ENCODE measurements around the gene CCDC83.
A peak's percentile ranks its signal among the peaks of the same experiment; 100 is the strongest.
"Not testable (repeated sequence)": the region's sequence is repeated elsewhere in the genome, so short reads cannot be mapped to it uniquely, and the experiment has no call there.

Gene CCDC83

DNA sequence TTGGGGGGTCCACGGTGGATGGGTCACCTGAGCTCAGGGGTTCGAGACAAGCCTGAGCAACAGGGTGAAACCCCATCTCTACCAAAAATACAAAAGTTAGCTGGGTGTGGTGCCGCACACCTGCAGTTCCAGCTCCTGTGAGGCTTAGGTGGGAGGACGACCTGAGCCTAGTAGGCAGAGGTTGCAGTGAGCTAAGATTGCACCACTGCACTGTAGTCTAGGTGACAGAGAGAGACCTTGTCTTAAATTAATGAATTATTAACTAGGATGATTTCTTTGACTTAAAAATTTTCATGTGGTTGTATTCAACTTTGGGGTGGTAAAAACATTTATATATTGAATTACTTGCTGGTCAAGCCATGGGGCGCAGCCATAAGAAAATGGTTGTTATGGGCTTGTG, 33.9 kb downstream of the CCDC83 start:
- no peak for DNase-seq (ENCODE audit: low spot score)

GRCh38 chr11:85889676-85890579, 34.7 kb downstream of the CCDC83 start:
- no peak for DNase-seq (ENCODE audit: low spot score)

- no peak for DNase-seq (ENCODE audit: low spot score)
Measured at GRCh38 chr11:85893395-85893794, 38.2 kb downstream of the CCDC83 start.

GRCh38 chr11:85896876-85897275, 41.7 kb downstream of the CCDC83 start:
- DNase-seq (ENCODE audit: low spot score): no peak

GRCh38 chr11:85898456-85898855, 43.3 kb downstream of the CCDC83 start:
- DNase-seq (ENCODE audit: low spot score): no peak

DNA sequence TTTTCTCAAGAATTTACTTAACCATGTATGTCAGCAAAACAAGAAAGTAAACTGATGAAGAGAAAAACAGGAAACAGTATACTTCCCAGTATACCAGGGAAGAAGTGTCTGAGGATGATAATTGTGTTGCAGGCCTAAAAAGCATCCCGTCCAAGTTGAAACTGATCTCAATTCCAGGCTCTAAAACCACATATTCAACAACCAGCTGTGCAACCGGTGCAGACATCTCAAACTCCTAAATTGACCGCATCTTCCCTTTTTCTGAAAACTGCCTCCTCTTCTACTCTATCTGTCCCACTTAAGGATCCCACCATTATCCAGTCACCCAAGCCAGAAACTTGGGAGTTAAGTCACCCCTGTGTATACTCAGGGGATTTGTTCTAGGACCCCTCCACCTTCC, 47.2 kb downstream of the CCDC83 start:
- no peak for DNase-seq (ENCODE audit: low spot score)

- DNase-seq (ENCODE audit: low spot score): no peak
Measured at GRCh38 chr11:85903406-85903805, 48.2 kb downstream of the CCDC83 start.

GRCh38 chr11:85903811-85904210, 48.6 kb downstream of the CCDC83 start:
- no peak for DNase-seq (ENCODE audit: low spot score)

- no peak for DNase-seq (ENCODE audit: low spot score)
Measured at GRCh38 chr11:85912414-85912813, 57.2 kb downstream of the CCDC83 start.

GRCh38 chr11:85913513-85913912, 58.3 kb downstream of the CCDC83 start:
- no peak for DNase-seq (ENCODE audit: low spot score)

DNA sequence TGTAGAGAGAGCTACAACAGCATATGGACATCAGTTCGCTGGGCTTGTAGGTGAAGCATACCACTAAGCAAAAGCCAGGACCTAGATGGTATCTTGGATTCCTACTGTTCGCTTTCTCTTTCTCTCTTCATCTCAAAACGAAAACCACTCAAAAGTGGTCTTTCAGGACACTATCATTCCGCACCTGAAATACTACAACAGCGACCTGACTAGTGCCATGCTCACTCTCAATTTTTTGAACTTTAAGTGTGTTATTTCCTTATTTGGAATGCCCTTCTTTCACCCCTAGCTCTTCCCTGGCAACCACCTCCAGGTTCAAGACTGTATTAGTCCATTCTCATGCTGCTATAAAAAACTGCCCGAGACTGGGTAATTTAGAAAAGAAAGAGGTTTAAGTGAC, 59.2 kb downstream of the CCDC83 start:
- no peak for DNase-seq (ENCODE audit: low spot score)

GRCh38 chr11:85918910-85919794, 64.0 kb downstream of the CCDC83 start:
- no peak for DNase-seq (ENCODE audit: low spot score)

DNA sequence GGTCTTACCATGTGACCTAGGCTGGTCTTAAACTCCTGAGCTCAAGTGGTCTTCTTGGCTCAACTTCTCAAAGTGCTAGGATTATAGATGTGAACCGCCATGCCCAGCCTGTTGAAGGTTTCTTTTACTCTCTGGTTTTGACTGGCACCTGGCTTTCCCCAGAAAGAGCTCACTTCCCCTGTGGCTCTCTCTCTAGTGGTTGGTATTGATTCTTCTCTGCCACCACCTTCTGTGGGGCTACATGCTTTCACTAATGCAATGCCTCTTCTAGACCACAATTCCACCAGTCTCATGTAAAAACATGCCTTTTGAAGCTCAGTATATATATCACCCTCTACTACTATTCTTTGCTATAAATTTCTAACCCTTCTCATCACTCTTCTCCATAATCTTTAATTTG, 67.2 kb downstream of the CCDC83 start:
- DNase-seq (ENCODE audit: low spot score): no peak

DNA sequence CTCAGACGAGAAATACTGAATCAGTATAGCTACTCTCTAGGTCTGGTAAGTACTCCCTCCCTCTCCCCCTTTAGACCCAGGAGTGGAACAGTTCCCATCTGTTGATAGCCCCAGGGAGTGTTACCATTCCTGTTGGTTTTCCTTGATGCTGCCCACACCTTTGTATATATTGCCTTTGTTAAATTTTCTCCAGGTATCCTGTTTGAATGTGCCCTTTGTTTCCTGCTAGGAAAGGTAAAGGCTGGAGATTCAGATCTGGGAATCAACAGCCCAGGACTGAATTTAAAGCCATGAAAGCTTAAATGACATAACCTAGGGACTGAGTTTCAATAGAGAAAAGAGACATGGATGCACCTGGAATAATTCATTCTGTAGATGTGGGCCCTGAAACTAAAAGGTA, 68.3 kb downstream of the CCDC83 start:
- no peak for DNase-seq (ENCODE audit: low spot score)

- DNase-seq (ENCODE audit: low spot score): not testable (repeated sequence)
Measured at GRCh38 chr11:85926653-85927214, 71.6 kb downstream of the CCDC83 start.

GRCh38 chr11:85930879-85931366, 75.7 kb downstream of the CCDC83 start:
- DNase-seq (ENCODE audit: low spot score): no peak

DNA sequence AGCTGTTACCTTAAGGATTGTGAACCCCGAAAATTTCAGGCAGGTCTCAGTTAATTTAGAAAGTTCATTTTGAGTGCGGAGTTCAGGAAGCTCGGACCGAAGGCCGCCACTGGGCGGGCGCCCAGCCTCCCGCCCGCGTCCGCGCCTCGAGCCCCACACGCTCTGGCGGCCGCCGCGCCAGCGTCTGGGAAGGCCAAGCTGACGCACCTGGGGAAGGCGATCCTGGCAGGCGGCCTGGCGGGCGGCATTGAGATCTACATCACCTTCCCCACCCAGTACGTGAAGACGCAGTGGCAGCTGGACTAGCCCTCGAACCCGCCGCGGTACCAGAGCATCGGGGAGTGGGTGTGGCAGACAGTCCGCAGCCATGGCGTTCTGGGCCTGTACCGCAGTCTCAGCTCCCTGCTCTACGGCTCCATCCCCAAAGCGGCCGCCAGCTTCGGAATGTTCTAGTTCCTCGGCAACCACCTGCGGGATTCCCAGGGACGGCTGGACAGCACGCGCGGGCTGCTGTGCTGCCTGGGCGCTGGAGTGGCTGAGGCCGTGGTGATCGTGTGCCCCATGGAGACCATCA, 79.5 kb downstream of the CCDC83 start:
- no peak for DNase-seq (ENCODE audit: low spot score)

- DNase-seq (ENCODE audit: low spot score): no peak
Measured at GRCh38 chr11:85935751-85936150, 80.6 kb downstream of the CCDC83 start.

DNA sequence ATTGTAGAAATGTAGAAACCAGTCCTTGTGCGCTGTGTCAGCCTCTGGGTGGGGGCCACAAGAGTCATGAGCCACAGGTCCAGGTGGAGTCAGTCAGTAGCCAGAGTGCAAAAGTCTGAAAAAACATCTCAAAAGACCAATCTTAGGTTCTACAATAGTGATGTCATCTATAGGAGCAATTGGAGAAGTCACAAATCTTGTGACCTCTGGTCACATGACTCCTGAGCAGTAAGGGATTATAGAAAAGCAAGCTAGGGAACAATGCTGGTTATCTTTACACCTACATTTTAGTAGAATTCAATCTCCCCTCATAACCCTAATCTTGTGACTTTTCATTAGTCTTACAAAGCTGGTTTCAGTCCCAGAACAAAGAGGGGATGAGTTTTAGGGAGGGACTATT, 82.7 kb downstream of the CCDC83 start:
- DNase-seq (ENCODE audit: low spot score): no peak

DNA sequence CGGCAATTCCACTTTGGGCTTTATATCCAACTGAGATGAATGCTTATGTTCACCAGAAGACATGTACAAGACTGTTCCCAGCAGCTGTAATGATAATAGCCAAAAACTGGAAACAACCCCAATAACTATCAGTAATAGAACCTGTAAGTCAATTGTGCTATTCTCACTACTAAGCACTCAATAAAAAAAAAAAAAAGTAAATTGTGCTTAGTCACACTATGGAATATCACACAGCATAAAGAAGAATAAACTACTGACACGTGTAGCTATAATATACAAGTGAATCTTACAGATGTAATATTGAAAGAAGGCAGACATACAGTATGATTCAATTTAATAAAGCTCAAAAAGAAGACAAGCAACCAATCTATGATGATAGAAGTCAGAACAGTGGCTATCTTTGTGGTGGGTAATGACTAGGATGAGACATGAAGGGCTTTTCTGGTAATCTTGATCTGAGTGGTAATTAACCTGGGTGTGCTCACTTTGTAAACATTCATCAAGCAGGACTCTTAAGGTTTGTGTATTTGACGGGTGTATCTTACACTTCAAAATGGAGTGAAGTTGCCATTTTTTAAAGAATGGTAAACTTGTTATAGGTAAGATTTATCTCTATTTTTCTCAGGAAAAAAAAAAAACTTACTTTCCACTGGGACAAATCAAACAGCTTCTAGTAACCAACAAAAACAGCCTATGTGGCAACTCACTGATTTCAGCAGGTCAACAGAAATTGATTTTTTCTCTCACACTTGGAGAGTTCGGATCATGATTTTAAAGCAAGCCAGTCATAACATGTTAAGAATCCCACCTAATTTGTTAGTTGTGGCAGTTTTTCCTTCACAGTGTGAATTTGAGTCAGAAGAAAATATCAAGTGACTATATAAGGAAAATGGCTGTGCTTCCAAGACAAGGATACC, 84.2 kb downstream of the CCDC83 start:
- no peak for DNase-seq (ENCODE audit: low spot score)

DNA sequence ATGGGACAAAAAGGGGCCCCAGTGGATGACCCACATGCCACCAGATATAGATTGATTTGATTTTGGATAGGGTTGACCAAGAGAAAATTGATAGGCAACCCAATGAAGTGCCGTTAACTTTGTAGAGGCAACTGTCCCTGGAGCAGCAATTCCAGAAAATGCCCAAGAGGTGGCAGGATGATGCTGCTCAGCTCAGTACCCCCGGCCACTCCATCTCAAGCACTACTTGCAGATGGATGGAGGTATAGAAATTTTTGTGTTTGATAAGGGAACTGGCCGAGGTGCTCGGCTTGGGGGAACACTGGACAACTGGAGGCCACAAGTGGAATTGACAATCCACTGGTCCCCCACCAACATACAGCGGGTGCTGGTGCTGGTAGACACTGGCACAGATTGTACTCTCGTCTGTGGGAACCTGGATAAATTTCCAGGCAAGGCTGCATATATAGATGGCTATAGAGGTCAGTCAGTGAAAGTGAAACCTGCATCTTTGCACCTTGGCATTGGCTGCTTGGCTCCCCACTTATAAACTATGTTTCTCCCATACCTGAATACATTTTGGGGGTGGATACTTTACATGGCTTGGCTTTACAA, 86.3 kb downstream of the CCDC83 start:
- DNase-seq (ENCODE audit: low spot score): peak; percentile 60

Measured in putamen (tissue), 1 donor.